Brain microvascular endothelial cell (primary cell): ENCODE results near the gene MEX3B.
A peak's percentile ranks its signal among the peaks of the same experiment; 100 is the strongest.

Source experiments
- DNase-seq: peaks from one replicate; pipeline ENCODE4 v3.0.0-alpha.2; 2020
- H3K27ac ChIP-seq: fragments of 250-450 bp; sonication (Bioruptor Pico); 2 replicates; pipeline ENCODE4 v1.5.1; 2020; ENCODE audit warnings: mild to moderate bottlenecking, moderate library complexity
- H3K27me3 ChIP-seq: fragments of 250-450 bp; sonication (Bioruptor Pico); replicated peaks from 2 replicates; pipeline ENCODE4 v1.5.1; 2020; ENCODE audit warnings: mild to moderate bottlenecking
- H3K36me3 ChIP-seq: fragments of 250-450 bp; sonication (Bioruptor Pico); replicated peaks from 2 replicates; pipeline ENCODE4 v1.5.1; 2020; ENCODE audit warnings: mild to moderate bottlenecking
- H3K4me3 ChIP-seq: 2 replicates; pipeline ENCODE4 v1.5.1; 2011; ENCODE audit warnings: low read depth, mild to moderate bottlenecking, control low read depth, low read length, moderate library complexity
- CTCF ChIP-seq: IDR thresholded peaks from 2 replicates; pipeline ENCODE4 v1.5.1; 2011; ENCODE audit warnings: low read depth, mild to moderate bottlenecking, moderate library complexity, low read length, control low read depth, inconsistent platforms; ENCODE audit errors: missing control alignments
- in situ Hi-C: cut with HindIII; loops from 2 replicates; pipeline ENCODE4 v1.10.0; 2017; ENCODE audit warnings: low sequenced_read_pairs, low pct_ligation_motif_present

Gene MEX3B

GRCh38 chr15:82045892-82046665, at the start of gene MEX3B:
Gene MEX3B, minus strand, starts transcription at chr15:82046018. Its CDS starts 313 bp downstream, at chr15:82045705.
- H3K36me3 ChIP-seq, result peaks cover 12% of the 10 kb centered on the region
- TF ChIP-seq CTCF, result no peak
- H3K27me3 ChIP-seq, result no peaks in the 10 kb centered on the region
- peak within 1 kb of the TSS; percentile 83 for H3K4me3 ChIP-seq
- peak; percentile 98 for DNase-seq
- in situ Hi-C loops, result no loop called here
- H3K27ac ChIP-seq, result peak within 1 kb of the TSS; percentile 88

GRCh38 chr15:82093774-82094211, 48.0 kb upstream of the MEX3B start:
- peak overlapping the region; percentile 58 for H3K4me3 ChIP-seq
- H3K27ac ChIP-seq, result peak overlapping the region; percentile 86
- peaks cover 2% of the 10 kb centered on the region for H3K36me3 ChIP-seq
- no peak for TF ChIP-seq CTCF
- no peaks in the 10 kb centered on the region for H3K27me3 ChIP-seq
- peak; percentile 99 for DNase-seq
- in situ Hi-C loops, result no loop called here

GRCh38 chr15:82093325-82093724, 47.5 kb upstream of the MEX3B start:
- DNase-seq, result no peak
- TF ChIP-seq CTCF, result no peak
- Histone ChIP-seq H3K4me3 (no peak overlapping the region), H3K36me3 (peaks cover 2% of the 10 kb centered on the region), H3K27ac (peak overlapping the region; percentile 86), H3K27me3 (no peaks in the 10 kb centered on the region)
- in situ Hi-C loops, result no loop called here

- H3K27me3 ChIP-seq, result no peaks in the 10 kb centered on the region
- no peak overlapping the region for H3K4me3 ChIP-seq
- in situ Hi-C loops, result no loop called here
- DNase-seq, result no peak
- H3K27ac ChIP-seq, result no peak overlapping the region
- TF ChIP-seq CTCF, result no peak
- peaks cover 2% of the 10 kb centered on the region for H3K36me3 ChIP-seq
Observed at GRCh38 chr15:82091636-82092140, 45.9 kb upstream of the MEX3B start.

GRCh38 chr15:82086243-82086995, 40.6 kb upstream of the MEX3B start:
- Histone ChIP-seq H3K27ac (no peak overlapping the region), H3K4me3 (no peak overlapping the region), H3K27me3 (no peaks in the 10 kb centered on the region), H3K36me3 (no peaks in the 10 kb centered on the region)
- in situ Hi-C loops, result no loop called here
- no peak for TF ChIP-seq CTCF
- no peak for DNase-seq
